ENCODE measurements around the gene BTBD16. TPM values are rescaled to one million over a fixed set of nuclear protein-coding genes. Genes with fewer than 3 reads are reported as not detected.

Gene BTBD16
- total and polyA plus RNA-seq, 10 of the 15 experiments (the other 5 are each of a cell fraction or from before 2014, with no cell fraction given): 0.11 TPM; not detected in 9

GRCh38 chr10:122306744-122307143, 35.6 kb downstream of the BTBD16 start:
- H4K20me1 ChIP-seq (ENCODE audit: control insufficient read depth, insufficient read depth): no peaks in the 10 kb centered on the region
- ChIA-PET CTCF (interaction anchor here (1.1 to 3.1 kb wide), 2 partner anchors 8 to 128 kb away, joined by 4 to 13 read pairs; no protein-coding TSS in a partner anchor), SMC1A (ENCODE audit: uncharacterized antibody, unreplicated experiment) (interaction anchor here (0.5 kb wide), 1 partner anchor 117 kb away, joined by 3 read pairs; no protein-coding TSS in a partner anchor), POLR2A (no interaction called here), RAD21 (ENCODE audit: unreplicated experiment) (no interaction called here)
- no peak for FAIRE-seq
- H2AFZ ChIP-seq (ENCODE audit: control insufficient read depth, low read depth, low read length): no peak overlapping the region
- H3K27me3 ChIP-seq (replicated peaks in 1 of 2; ENCODE audit: control insufficient read depth in 2 of 2, insufficient read depth in 2 of 2, low read length in 1 of 2): 0 out of 4 replicates have a peak, but pooled peaks cover 0 to 2% of the 10 kb centered on the region in 2 experiments
- H3K79me2 ChIP-seq (ENCODE audit: control insufficient read depth, insufficient read depth, low read length): no peaks in the 10 kb centered on the region
- no peaks in the 10 kb centered on the region for H3K36me3 ChIP-seq (ENCODE audit: control insufficient read depth in 2 of 2, insufficient read depth in 2 of 2, low read length in 1 of 2)
- no peak for DNase-seq (ENCODE audit: low read depth, low spot score)
- no peak overlapping the region for H3K27ac ChIP-seq (ENCODE audit: control insufficient read depth, insufficient read depth)
- ATAC-seq: no peak
- WGBS (ENCODE audit: insufficient coverage, insufficient replicate concordance, low lambda C conversion rate, missing lambda C conversion rate): 39% methylated on average over 3 of the region's 3 CpGs
- no peak overlapping the region for H3K4me3 ChIP-seq
- H3K9ac ChIP-seq (ENCODE audit: control insufficient read depth, insufficient read depth, low read length): no peak overlapping the region
- H3K4me1 ChIP-seq (ENCODE audit: control insufficient read depth, insufficient read depth, low read length): peaks cover 9% of the 10 kb centered on the region
- intact Hi-C loops (cut with micrococcal nuclease; ENCODE audit: unreplicated experiment): no loop called here
- no TSS peak for BruUV-seq (replicated peaks)
- in situ Hi-C loops (cut with MboI): no loop called here
- H3K4me2 ChIP-seq (ENCODE audit: control insufficient read depth, insufficient read depth): no peak overlapping the region
- H3K9me3 ChIP-seq (replicated peaks; ENCODE audit: control insufficient read depth, insufficient read depth, low read length): peaks cover 6% of the 10 kb centered on the region; the same call in 1 of the 3 replicates
- TF ChIP-seq ATF3 (IDR thresholded peaks at IDR 0.05; ENCODE audit: borderline replicate concordance, extremely low read depth, low read depth, low read length) (no peak), MXI1 (IDR thresholded peaks at IDR 0.05; ENCODE audit: low read depth, low read length) (no peak), IRF3 (IDR thresholded peaks at IDR 0.05) (no peak), POLR2AphosphoS5 (IDR thresholded peaks at IDR 0.05; ENCODE audit: low read length) (no peak), SMAD1 (IDR thresholded peaks at IDR 0.05; ENCODE audit: low read depth, partially characterized antibody) (no peak), EZH2 (IDR thresholded peaks at IDR 0.05; ENCODE audit: borderline replicate concordance, control insufficient read depth, low read depth, low read length) (no peak), RAD21 (IDR thresholded peaks at IDR 0.05; ENCODE audit: insufficient read depth, low read depth, low read length) (no peak), CREM (IDR thresholded peaks at IDR 0.05; ENCODE audit: low read depth) (no peak), SMC3 (IDR thresholded peaks at IDR 0.05; ENCODE audit: borderline replicate concordance, low read length) (no peak), GATAD2B (conservative IDR thresholded peaks at IDR 0.05; ENCODE audit: low read depth) (no peak), SUPT20H (IDR thresholded peaks at IDR 0.05; ENCODE audit: borderline replicate concordance, control insufficient read depth, low read depth, low read length) (no peak), E2F8 (IDR thresholded peaks at IDR 0.05; ENCODE audit: low read depth, partially characterized antibody) (no peak), NFXL1 (IDR thresholded peaks at IDR 0.05; ENCODE audit: borderline replicate concordance) (no peak), HDAC2 (IDR thresholded peaks at IDR 0.05) (no peak), RELA (IDR thresholded peaks at IDR 0.05; ENCODE audit: borderline replicate concordance, partially characterized antibody) (no peak), RELB (IDR thresholded peaks at IDR 0.05; ENCODE audit: low read depth) (no peak), ZBTB33 (IDR thresholded peaks at IDR 0.05) (no peak)
